Measurements from ENCODE around the gene KPTN.

The KPTN gene

GRCh38 chr19:47456721-47457474 lies 27.1 kb downstream of the KPTN start:
- TF ChIP-seq POLR2A (IDR thresholded peaks at IDR 0.05; ENCODE audit: low read length) = no peak
- no peak for TF ChIP-seq GATA1 (IDR thresholded peaks at IDR 0.05; ENCODE audit: low read depth, low read length)
- no peak for DNase-seq

GRCh38 chr19:47450478-47450877 lies 33.5 kb downstream of the KPTN start:
- TF ChIP-seq GATA1 (IDR thresholded peaks at IDR 0.05; ENCODE audit: low read depth, low read length) = no peak
- no peak for TF ChIP-seq POLR2A (IDR thresholded peaks at IDR 0.05; ENCODE audit: low read length)
- DNase-seq = no peak

GRCh38 chr19:47448360-47448727 lies 35.7 kb downstream of the KPTN start:
- TF ChIP-seq POLR2A (IDR thresholded peaks at IDR 0.05; ENCODE audit: low read length) = no peak
- TF ChIP-seq GATA1 (IDR thresholded peaks at IDR 0.05; ENCODE audit: low read depth, low read length) = no peak
- no peak for DNase-seq

GRCh38 chr19:47447470-47448359 lies 36.3 kb downstream of the KPTN start:
- peak; percentile 87 to 92 for DNase-seq
- TF ChIP-seq POLR2A (IDR thresholded peaks at IDR 0.05; ENCODE audit: low read length) = no peak
- no peak for TF ChIP-seq GATA1 (IDR thresholded peaks at IDR 0.05; ENCODE audit: low read depth, low read length)

GRCh38 chr19:47446534-47447469 lies 37.2 kb downstream of the KPTN start:
- TF ChIP-seq POLR2A (IDR thresholded peaks at IDR 0.05; ENCODE audit: low read length) = no peak
- no peak for TF ChIP-seq GATA1 (IDR thresholded peaks at IDR 0.05; ENCODE audit: low read depth, low read length)
- DNase-seq = peak; percentile 65 to 76

- peak; percentile 16 to 36 for DNase-seq
- TF ChIP-seq GATA1 (IDR thresholded peaks at IDR 0.05; ENCODE audit: low read depth, low read length) = no peak
- no peak for TF ChIP-seq POLR2A (IDR thresholded peaks at IDR 0.05; ENCODE audit: low read length)
Observed at GRCh38 chr19:47445937-47446402, 38.0 kb downstream of the KPTN start.

- DNase-seq = no peak
- no peak for TF ChIP-seq POLR2A (IDR thresholded peaks at IDR 0.05; ENCODE audit: low read length)
- TF ChIP-seq GATA1 (IDR thresholded peaks at IDR 0.05; ENCODE audit: low read depth, low read length) = no peak
Observed at GRCh38 chr19:47445527-47445926, 38.5 kb downstream of the KPTN start.

- peak in 1 of 2 experiments; percentile 14 for DNase-seq
- no peak for TF ChIP-seq GATA1 (IDR thresholded peaks at IDR 0.05; ENCODE audit: low read depth, low read length)
- no peak for TF ChIP-seq POLR2A (IDR thresholded peaks at IDR 0.05; ENCODE audit: low read length)
Observed at GRCh38 chr19:47444388-47444821, 39.6 kb downstream of the KPTN start.

GRCh38 chr19:47443331-47443730 lies 40.7 kb downstream of the KPTN start:
- DNase-seq = no peak
- no peak for TF ChIP-seq GATA1 (IDR thresholded peaks at IDR 0.05; ENCODE audit: low read depth, low read length)

GRCh38 chr19:47438793-47439220 lies 45.2 kb downstream of the KPTN start:
- TF ChIP-seq POLR2A (IDR thresholded peaks at IDR 0.05; ENCODE audit: low read length) = no peak
- no peak for TF ChIP-seq GATA1 (IDR thresholded peaks at IDR 0.05; ENCODE audit: low read depth, low read length)
- DNase-seq = no peak

GRCh38 chr19:47437500-47437899 lies 46.5 kb downstream of the KPTN start:
- no peak for DNase-seq
- TF ChIP-seq POLR2A (IDR thresholded peaks at IDR 0.05; ENCODE audit: low read length) (no peak), GATA1 (IDR thresholded peaks at IDR 0.05; ENCODE audit: low read depth, low read length) (no peak)

- peak; percentile 75 to 89 for DNase-seq
- TF ChIP-seq GATA1 (IDR thresholded peaks at IDR 0.05; ENCODE audit: low read depth, low read length) = no peak
- TF ChIP-seq POLR2A (IDR thresholded peaks at IDR 0.05; ENCODE audit: low read length) = no peak
Observed at GRCh38 chr19:47436712-47437401, 47.2 kb downstream of the KPTN start.

- TF ChIP-seq POLR2A (IDR thresholded peaks at IDR 0.05; ENCODE audit: low read length) = no peak
- TF ChIP-seq GATA1 (IDR thresholded peaks at IDR 0.05; ENCODE audit: low read depth, low read length) = no peak
- DNase-seq = no peak
Observed at GRCh38 chr19:47435883-47436417, 48.1 kb downstream of the KPTN start.

All from erythroblast (primary cell).